Testis (tissue), 3 donors: Measurements from ENCODE around the gene PRRG4. TPM values are rescaled to one million over a fixed set of nuclear protein-coding genes. Genes with fewer than 3 reads are reported as not detected.

Experiments used
- DNase-seq: peaks from one replicate; pipeline ENCODE4 v3.0.0-alpha.2; 2019
- H3K27ac ChIP-seq, 2 donors: fragments of 200-600 bp; sonication (generic); one replicate each; pipeline ENCODE4 v1.5.1; 2019
- H3K27me3 ChIP-seq: fragments of 200-600 bp; sonication (generic); one replicate; pipeline ENCODE4 v1.5.1; 2019
- H3K36me3 ChIP-seq: fragments of 200-600 bp; sonication (generic); one replicate; pipeline ENCODE4 v1.5.1; 2017; ENCODE audit warnings: low read depth; ENCODE audit errors: missing control alignments
- H3K4me1 ChIP-seq: fragments of 200-600 bp; sonication (generic); one replicate; pipeline ENCODE4 v1.5.1; 2019
- H3K4me3 ChIP-seq, 2 donors: fragments of 200-600 bp; sonication (generic); one replicate each; pipeline ENCODE4 v1.5.1; 2017 to 2019
- H3K9me3 ChIP-seq: fragments of 200-600 bp; sonication (generic); one replicate; pipeline ENCODE4 v1.5.1; 2017
- POLR2A ChIP-seq: fragments of 450-650 bp; IDR thresholded peaks from one replicate; pipeline ENCODE4 v1.6.1; 2017; ENCODE audit warnings: antibody characterized with exemption, mild to moderate bottlenecking, moderate library complexity
- WGBS, 2 donors: methylation state at CpG; one replicate each; pipeline ENCODE4 v1.1.5; 2018; 5-methylcytosine and 5-hydroxymethylcytosine counted together
- intact Hi-C: fragments of 100-400 bp; cut with DNase I; formaldehyde crosslinking; loops from one replicate; pipeline ENCODE4 v1.15.1; 2023; ENCODE audit warnings: low total_unique reads
- polyA plus RNA-seq: library from polyadenylated mRNA; stranded (reverse); fragments of 350-450 nt; fragmentation: Illumina TruSeq; extraction: RNeasy Lipid Tissue Mini Kit (QIAGEN cat#74804); gene quantifications from one replicate; pipeline ENCODE4 v1.2.3, GENCODE V29; 2014; ENCODE audit warnings: low read depth, low replicate concordance; ENCODE audit not compliant: insufficient read depth
- total RNA-seq, 2 donors: library from RNA; depleted of rRNA; stranded (reverse); fragments of >200 nt; gene quantifications; one replicate each; pipeline ENCODE4 v1.2.3, GENCODE V29; 2016
- TF ChIP-seq, protein P1 (sequence below), 3 experiments: fragments of 450-650 bp in 2 of 3; fragments of 200-600 bp in 1 of 3; sonication (generic) in 1 of 3; IDR thresholded peaks; one replicate each; pipeline ENCODE4 v1.5.1; 2016 to 2019; ENCODE audit warnings: antibody characterized with exemption in 3 of 3, mild to moderate bottlenecking in 2 of 3, moderate library complexity in 1 of 3

Gene PRRG4
- total and polyA plus RNA-seq, 3 donors from 2014 or later, result 0.93 to 1.1 (median 1.0) TPM

GRCh38 chr11:32843544-32843943 lies 13.8 kb downstream of the PRRG4 start:
- intact Hi-C loops, result no loop called here
- Histone ChIP-seq H3K36me3 (no peaks in the 10 kb centered on the region), H3K27ac (no peak overlapping the region), H3K4me3 (no peak overlapping the region), H3K4me1 (no peaks in the 10 kb centered on the region), H3K27me3 (no peaks in the 10 kb centered on the region), H3K9me3 (no peaks in the 10 kb centered on the region)
- 68 to 85% methylated on average over 3 of the region's 3 CpGs for WGBS, 2 donors
- TF ChIP-seq, protein P1, sequence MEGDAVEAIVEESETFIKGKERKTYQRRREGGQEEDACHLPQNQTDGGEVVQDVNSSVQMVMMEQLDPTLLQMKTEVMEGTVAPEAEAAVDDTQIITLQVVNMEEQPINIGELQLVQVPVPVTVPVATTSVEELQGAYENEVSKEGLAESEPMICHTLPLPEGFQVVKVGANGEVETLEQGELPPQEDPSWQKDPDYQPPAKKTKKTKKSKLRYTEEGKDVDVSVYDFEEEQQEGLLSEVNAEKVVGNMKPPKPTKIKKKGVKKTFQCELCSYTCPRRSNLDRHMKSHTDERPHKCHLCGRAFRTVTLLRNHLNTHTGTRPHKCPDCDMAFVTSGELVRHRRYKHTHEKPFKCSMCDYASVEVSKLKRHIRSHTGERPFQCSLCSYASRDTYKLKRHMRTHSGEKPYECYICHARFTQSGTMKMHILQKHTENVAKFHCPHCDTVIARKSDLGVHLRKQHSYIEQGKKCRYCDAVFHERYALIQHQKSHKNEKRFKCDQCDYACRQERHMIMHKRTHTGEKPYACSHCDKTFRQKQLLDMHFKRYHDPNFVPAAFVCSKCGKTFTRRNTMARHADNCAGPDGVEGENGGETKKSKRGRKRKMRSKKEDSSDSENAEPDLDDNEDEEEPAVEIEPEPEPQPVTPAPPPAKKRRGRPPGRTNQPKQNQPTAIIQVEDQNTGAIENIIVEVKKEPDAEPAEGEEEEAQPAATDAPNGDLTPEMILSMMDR (IDR thresholded peaks at IDR 0.05), result no peak
- no peak for TF ChIP-seq POLR2A
- DNase-seq, result no peak

DNA sequence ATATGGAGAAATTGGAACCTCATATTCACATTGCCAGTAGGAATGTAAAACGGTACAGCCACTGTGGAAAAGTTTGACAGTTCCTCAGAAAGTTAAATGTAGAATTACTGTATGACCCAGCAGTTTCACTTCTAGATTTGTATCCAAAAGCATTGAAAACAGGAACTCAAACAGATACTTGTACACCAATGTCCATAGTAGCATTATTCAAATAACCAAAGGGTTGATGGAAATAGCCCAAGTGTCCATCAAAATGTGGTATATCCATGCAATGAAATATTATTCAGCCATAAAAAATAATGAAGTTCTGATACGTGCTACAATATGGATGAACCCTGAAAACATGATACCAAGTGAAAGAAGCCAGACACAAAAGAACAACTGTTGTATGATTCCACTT lies 17.8 kb downstream of the PRRG4 start:
- intact Hi-C loops, result no loop called here
- DNase-seq, result no peak
- WGBS, 2 donors, result 83 to 88% methylated on average over 2 of the region's 2 CpGs
- H3K36me3 ChIP-seq, result no peaks in the 10 kb centered on the region
- no peak for TF ChIP-seq POLR2A
- TF ChIP-seq, protein P1 (IDR thresholded peaks at IDR 0.05), result no peak
- H3K4me1 ChIP-seq, result no peaks in the 10 kb centered on the region
- no peaks in the 10 kb centered on the region for H3K27me3 ChIP-seq
- no peak overlapping the region for H3K4me3 ChIP-seq
- H3K27ac ChIP-seq, result no peak overlapping the region
- no peaks in the 10 kb centered on the region for H3K9me3 ChIP-seq

GRCh38 chr11:32849761-32850160 lies 20.0 kb downstream of the PRRG4 start:
- H3K27me3 ChIP-seq, result no peaks in the 10 kb centered on the region
- no peak overlapping the region for H3K4me3 ChIP-seq
- no peaks in the 10 kb centered on the region for H3K4me1 ChIP-seq
- intact Hi-C loops, result no loop called here
- H3K27ac ChIP-seq, result no peak overlapping the region
- no peaks in the 10 kb centered on the region for H3K36me3 ChIP-seq
- H3K9me3 ChIP-seq, result no peaks in the 10 kb centered on the region
- DNase-seq, result no peak
- TF ChIP-seq, protein P1 (IDR thresholded peaks at IDR 0.05), result no peak
- 70 to 82% methylated on average over 1 of the region's 1 CpG for WGBS, 2 donors

DNA sequence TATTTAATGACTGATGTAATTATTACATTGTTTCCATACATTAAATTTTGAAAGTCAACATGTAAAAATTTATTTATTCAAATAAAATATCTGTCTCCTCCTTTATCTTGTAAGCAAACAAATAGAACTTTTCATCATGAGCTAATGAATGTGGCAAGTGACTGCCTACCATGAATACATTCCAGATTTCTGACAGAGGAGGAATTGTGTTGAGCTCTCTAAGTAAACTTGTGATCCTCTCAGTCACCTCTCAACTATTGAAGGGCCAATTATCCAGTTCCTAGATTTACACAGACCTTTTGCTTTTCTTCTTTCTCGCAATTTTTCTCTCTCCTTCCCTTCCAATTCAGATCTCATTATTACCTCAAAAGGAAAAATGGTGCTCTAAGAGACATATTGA lies 21.5 kb downstream of the PRRG4 start:
- whole genome bisulfite sequencing, 2 donors, result 91 to 95% methylated on average over 1 of the region's 1 CpG
- TF ChIP-seq, protein P1 (IDR thresholded peaks at IDR 0.05), result no peak
- TF ChIP-seq POLR2A, result no peak
- H3K4me1 ChIP-seq, result no peaks in the 10 kb centered on the region
- H3K9me3 ChIP-seq, result no peaks in the 10 kb centered on the region
- no peak overlapping the region for H3K4me3 ChIP-seq
- no peak overlapping the region for H3K27ac ChIP-seq
- no peaks in the 10 kb centered on the region for H3K36me3 ChIP-seq
- intact Hi-C loops, result no loop called here
- H3K27me3 ChIP-seq, result no peaks in the 10 kb centered on the region
- no peak for DNase-seq

DNA sequence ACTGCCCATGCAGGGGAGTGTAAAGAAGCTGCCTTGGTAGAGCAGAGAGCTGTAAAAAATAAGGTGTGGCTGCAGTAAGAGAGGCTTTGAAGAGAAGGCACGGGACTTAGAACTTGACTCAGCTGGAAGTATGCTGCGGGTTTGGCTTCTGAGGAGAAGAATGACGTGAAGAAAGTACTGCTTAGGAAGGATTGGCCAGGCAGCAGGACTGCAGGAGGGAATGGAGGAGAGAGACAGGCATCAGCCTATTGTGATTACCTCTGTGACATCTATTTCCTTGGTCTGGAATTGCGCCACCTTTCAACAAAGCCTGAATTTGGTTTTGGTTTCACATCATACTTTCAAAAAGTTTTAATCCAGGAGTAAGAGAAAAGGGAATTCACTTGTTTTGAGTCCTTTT lies 22.5 kb downstream of the PRRG4 start:
- no peaks in the 10 kb centered on the region for H3K4me1 ChIP-seq
- H3K27me3 ChIP-seq, result no peaks in the 10 kb centered on the region
- DNase-seq, result no peak
- WGBS, 2 donors, result 75 to 77% methylated on average over 4 of the region's 4 CpGs
- no peaks in the 10 kb centered on the region for H3K36me3 ChIP-seq
- no peak overlapping the region for H3K4me3 ChIP-seq
- intact Hi-C loops, result no loop called here
- TF ChIP-seq, protein P1 (IDR thresholded peaks at IDR 0.05), result no peak
- no peak for TF ChIP-seq POLR2A
- H3K9me3 ChIP-seq, result no peaks in the 10 kb centered on the region
- no peak overlapping the region for H3K27ac ChIP-seq
